Measurements from ENCODE around the gene IGFBP2.

GRCh38 chr2:216621292-216621691 is 11.9 kb upstream of the IGFBP2 start:
- TF ChIP-seq CTCF (conservative IDR thresholded peaks at IDR 0.05) (no peak), ZFX (IDR thresholded peaks at IDR 0.05) (no peak)
